ENCODE measurements around the gene FAM3A.
A peak's percentile ranks its signal among the peaks of the same experiment; 100 is the strongest.

Gene FAM3A

DNA sequence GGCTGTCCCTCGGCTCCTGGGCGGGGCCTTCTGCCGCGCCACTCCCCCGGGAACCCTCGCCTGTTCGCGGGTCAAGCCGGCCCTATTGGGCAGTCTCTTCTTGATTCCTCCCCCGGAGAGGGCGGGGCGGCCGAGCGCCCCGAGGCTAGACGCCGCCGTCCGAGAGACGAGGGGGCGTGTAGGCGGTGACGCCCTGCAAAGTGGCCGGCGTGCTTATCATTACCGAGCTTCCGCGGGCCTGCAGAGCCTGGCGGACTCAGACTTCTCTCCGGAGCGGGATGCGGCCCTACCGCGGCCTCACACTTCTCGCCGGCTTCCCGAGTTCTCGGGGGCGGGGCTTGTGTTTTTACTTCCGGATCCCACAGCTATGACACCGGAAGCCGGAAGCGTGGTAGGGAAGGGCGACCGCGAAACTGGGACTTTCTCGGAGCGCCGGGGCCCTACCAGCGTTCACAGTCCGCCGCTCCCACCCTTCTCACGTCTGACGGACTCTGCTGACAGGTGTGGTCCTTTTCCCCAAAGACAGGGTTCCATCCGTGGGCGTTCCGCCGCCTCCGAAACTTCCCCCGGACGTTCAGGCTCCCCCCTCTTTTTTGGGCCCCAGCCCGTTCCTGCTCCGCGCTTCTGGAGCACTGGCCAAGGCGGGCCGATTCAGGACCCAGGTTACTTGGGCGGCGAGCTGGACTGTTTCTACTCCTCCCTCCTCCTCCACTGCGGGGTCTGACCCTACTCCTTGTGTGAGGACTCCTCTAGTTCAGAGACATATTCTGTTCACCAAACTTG lies 31.4 kb upstream of the FAM3A start, which contains the start of gene IKBKG:
IKBKG (plus strand) TSS at position 376 of the 783 bp plus-strand sequence. CDS start 4,383 bp downstream, outside the sequence.
- peak within 1 kb of the TSS; percentile 96 for H3K27ac ChIP-seq
- POLR2A ChIA-PET (ENCODE audit: low non-redundant PET) = interaction anchor here (1.0 kb wide), 1 partner anchor 21 kb away, joined by 3 read pairs; no protein-coding TSS in a partner anchor
- CTCF ChIA-PET = interaction anchor here (0.6 to 0.7 kb wide), 2 partner anchors 36 to 49 kb away, joined by 3 to 6 read pairs; no protein-coding TSS in a partner anchor
- TF ChIP-seq, protein P1, sequence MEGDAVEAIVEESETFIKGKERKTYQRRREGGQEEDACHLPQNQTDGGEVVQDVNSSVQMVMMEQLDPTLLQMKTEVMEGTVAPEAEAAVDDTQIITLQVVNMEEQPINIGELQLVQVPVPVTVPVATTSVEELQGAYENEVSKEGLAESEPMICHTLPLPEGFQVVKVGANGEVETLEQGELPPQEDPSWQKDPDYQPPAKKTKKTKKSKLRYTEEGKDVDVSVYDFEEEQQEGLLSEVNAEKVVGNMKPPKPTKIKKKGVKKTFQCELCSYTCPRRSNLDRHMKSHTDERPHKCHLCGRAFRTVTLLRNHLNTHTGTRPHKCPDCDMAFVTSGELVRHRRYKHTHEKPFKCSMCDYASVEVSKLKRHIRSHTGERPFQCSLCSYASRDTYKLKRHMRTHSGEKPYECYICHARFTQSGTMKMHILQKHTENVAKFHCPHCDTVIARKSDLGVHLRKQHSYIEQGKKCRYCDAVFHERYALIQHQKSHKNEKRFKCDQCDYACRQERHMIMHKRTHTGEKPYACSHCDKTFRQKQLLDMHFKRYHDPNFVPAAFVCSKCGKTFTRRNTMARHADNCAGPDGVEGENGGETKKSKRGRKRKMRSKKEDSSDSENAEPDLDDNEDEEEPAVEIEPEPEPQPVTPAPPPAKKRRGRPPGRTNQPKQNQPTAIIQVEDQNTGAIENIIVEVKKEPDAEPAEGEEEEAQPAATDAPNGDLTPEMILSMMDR (conservative IDR thresholded peaks at IDR 0.05; ENCODE audit: low read depth) = no peak
- peak; percentile 87 for DNase-seq (ENCODE audit: low spot score)

DNA sequence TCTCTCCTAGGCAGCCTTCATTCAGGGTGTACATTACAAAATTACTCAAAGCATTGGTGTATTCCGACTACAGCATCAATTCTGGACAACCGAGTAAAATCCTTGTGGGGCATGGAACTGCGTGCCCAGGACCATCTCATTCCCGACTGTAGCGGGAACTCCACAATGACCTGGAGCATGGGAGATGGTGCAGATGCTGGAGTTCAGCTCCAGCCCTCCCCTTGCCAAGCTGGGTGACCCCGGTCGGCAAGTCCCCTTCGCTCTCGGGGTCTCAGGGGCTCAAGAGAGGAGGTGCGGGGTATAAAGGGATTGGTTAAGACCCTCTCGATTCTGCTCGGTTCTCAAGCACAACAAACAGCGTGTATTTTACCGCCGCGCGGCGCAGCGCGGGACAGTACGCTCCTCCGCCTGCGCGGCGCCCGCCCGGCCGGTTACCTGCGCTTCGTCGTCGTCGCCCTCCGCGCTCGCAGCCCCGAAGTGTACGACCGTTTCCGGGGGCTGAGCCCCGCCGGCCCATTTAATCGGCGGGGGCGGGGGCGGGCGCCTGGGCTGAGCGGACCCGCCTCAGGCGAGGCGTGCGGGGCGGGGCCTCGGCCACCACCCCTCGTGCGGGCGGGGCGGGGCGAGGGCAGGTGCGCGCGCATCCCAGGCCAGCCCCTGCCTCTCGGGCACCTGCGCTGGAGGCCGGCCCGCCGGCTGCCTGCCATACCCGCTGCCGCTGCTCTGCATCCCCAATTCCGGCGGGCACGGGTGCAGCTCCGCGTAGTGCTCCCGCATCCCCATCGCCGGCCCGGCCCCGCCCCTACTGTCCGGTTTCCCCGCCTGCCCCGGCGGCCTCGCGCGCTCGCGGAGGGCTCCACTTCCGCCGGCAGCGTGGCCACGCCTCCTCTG lies 30.6 kb upstream of the FAM3A start, which contains the start of gene G6PD:
G6PD (minus strand) TSS at position 493 of the 891 bp plus-strand sequence. CDS start 691 bp downstream, outside the sequence.
- ChIA-PET POLR2A (ENCODE audit: low non-redundant PET) (no interaction called here), CTCF (no interaction called here)
- TF ChIP-seq, protein P1 (conservative IDR thresholded peaks at IDR 0.05; ENCODE audit: low read depth) = no peak
- H3K27ac ChIP-seq = peak within 1 kb of the TSS; percentile 96
- DNase-seq (ENCODE audit: low spot score) = peak; percentile 87

DNA sequence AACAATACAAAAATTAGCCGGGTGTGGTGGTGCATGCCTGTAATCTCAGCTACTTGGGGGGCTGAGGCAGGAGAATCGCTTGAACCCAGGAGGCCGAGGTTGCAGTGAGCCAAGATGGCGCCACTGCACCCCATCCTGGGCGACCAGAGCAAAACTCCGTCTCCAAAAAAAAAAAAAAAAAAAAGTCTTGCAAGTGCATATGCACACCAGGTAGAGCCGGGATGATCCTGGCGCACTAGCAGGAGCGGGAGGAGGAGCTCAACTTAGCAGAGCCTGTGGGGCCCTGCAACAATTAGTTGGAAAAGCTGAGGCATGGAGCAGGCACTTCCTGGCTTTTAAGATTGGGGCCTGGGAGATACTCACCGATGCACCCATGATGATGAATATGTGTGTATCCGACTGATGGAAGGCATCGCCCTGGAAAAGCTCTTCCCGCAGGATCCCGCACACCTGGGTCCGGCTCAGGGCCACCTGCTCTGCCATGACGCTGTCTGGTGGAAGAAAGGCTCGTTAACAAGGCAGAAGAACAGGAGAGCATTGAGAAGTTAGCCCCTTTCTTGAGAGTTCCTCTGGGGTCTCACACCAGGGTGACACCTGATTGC lies 29.7 kb upstream of the FAM3A start:
- H3K27ac ChIP-seq = peak overlapping the region; percentile 96
- CTCF ChIA-PET = no interaction called here
- TF ChIP-seq, protein P1 (conservative IDR thresholded peaks at IDR 0.05; ENCODE audit: low read depth) = no peak
- POLR2A ChIA-PET (ENCODE audit: low non-redundant PET) = no interaction called here
- DNase-seq (ENCODE audit: low spot score) = no peak

DNA sequence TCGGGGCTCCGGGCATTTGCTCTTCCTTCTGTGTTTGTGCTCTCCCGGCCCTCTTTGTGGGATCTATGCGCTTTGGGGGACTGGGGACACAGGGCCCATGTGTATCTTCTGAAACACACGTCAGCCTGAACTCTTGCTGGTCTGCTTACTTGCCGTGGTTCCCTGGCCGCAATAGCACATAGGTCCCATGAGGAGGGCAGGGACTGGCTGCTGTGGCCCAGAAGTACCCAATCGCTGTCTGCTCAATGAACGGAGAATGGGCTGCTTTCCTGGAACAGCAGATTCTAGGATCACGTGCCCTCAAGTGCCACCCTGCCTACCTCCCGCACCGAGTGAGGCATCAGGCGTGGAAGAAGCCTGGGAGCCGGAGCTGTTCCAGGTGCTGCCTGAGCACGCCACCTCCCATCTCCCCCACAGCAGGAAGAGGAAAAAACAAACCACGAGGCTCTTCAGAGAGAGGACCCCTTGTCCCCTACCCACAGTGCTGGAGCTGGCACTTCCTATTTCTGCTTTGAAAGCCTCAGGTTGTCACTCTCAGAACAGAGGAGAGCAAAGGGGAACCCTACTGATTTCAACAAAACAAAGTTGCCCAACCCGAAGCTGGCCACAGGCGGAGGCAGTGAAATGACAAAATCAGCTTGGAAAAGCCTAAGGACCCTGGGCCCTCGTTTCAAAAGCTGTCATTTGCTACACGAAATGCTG lies 26.8 kb upstream of the FAM3A start:
- H3K27ac ChIP-seq = peak overlapping the region; percentile 96
- ChIA-PET CTCF (interaction anchor here (3.1 kb wide), 1 partner anchor 169 kb away, joined by 12 read pairs; no protein-coding TSS in a partner anchor), POLR2A (ENCODE audit: low non-redundant PET) (no interaction called here)
- DNase-seq (ENCODE audit: low spot score) = no peak
- TF ChIP-seq, protein P1 (conservative IDR thresholded peaks at IDR 0.05; ENCODE audit: low read depth) = no peak

DNA sequence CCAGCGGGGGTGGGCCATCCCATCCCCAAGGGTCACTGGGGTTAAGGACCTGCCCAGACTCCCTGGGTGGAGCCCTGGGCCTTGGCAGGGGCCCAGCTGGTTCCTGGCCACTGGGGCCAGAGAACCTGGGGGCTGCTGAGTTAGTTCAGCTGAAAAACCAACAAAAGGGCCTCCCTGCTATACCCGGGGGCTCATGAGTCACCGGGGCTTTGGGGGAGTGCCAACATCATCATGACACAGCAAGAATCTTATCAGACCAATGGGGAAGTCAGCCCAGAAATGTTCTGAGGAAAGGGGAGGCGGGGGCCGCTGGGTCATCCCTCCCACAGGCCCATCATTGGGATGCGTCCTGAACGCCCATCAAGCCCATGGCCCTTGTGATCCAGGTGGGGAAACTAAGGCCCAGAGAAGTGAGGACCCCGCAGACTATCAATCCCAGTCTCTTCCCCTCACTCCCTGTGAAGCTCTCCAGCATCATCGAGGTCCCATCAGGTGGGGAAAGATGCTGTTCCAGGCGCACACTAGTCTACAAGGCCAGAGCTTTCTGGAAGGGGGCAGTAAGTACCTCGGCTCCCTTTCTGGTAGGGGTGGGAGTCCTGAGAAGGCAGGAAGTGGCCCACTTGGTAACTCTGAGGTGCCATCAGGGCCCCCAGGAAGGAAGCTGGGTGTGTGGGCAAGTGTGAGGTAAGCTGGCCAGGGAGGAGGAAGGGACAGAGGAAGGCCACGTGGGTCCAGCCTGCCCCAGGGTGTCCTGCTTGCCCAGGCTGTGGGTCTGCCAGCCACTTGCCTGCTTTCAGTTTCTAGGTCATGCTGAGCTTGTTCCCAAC lies 26.1 kb upstream of the FAM3A start:
- ChIA-PET POLR2A (ENCODE audit: low non-redundant PET) (no interaction called here), CTCF (interaction anchor here (1.1 to 3.1 kb wide), 2 partner anchors 103 to 169 kb away, joined by 3 to 12 read pairs; no protein-coding TSS in a partner anchor)
- TF ChIP-seq, protein P1 (conservative IDR thresholded peaks at IDR 0.05; ENCODE audit: low read depth) = no peak
- H3K27ac ChIP-seq = peak overlapping the region; percentile 96
- peak; percentile 71 for DNase-seq (ENCODE audit: low spot score)
